ENCODE data around the gene AFF3.

- TF ChIP-seq CTCF (IDR thresholded peaks at IDR 0.05) (no peak), POLR2A (IDR thresholded peaks at IDR 0.05) (no peak), POLR2AphosphoS5 (IDR thresholded peaks at IDR 0.05) (no peak), EP300 (IDR thresholded peaks at IDR 0.05) (no peak)
Measured at GRCh38 chr2:100176925-100177324, 34.5 kb upstream of the AFF3 start.
